GM12891 (cell line): ENCODE results near the gene EHMT2. TPM values are rescaled to one million over a fixed set of nuclear protein-coding genes. Genes with fewer than 3 reads are reported as not detected.

Experiments used
- DNase-seq: peaks from one replicate; pipeline ENCODE4 v3.0.0; 2011; ENCODE audit warnings: low spot score; ENCODE audit not compliant: insufficient read length
- FAIRE-seq: peaks from 2 replicates; lab custom pipeline; 2011; peaks lifted over from hg19 to GRCh38; lab: Jason Lieb, UNC
- PAX5 ChIP-seq: IDR thresholded peaks from 2 replicates; pipeline ENCODE4 v1.6.1; 2011; ENCODE audit warnings: low read length, moderate library complexity, mild to moderate bottlenecking; ENCODE audit not compliant: insufficient read depth, severe bottlenecking
- POLR2A ChIP-seq: IDR thresholded peaks from 2 replicates; pipeline ENCODE4 v1.6.1; 2011; ENCODE audit warnings: low read depth, low read length, control low read depth
- POLR2AphosphoS5 ChIP-seq: IDR thresholded peaks from 2 replicates; pipeline ENCODE4 v1.6.1; 2011; ENCODE audit warnings: low read depth, low read length, control low read depth
- POU2F2 ChIP-seq: IDR thresholded peaks from 2 replicates; pipeline ENCODE4 v1.6.1; 2011; ENCODE audit warnings: low read depth, mild to moderate bottlenecking, control low read depth, low read length, moderate library complexity
- SPI1 ChIP-seq: IDR thresholded peaks from 2 replicates; pipeline ENCODE4 v1.6.1; 2011; ENCODE audit warnings: low read depth, low read length, control low read depth
- TAF1 ChIP-seq: IDR thresholded peaks from 2 replicates; pipeline ENCODE4 v1.6.1; 2011; ENCODE audit warnings: low read depth, low read length, control low read depth
- polyA plus RNA-seq: library from polyadenylated mRNA; unstranded; fragments of >200 nt; gene quantifications from one replicate; pipeline ENCODE4 v1.2.1, GENCODE V29; 2012; ENCODE audit warnings: low read depth, missing spikeins, inconsistent platforms; ENCODE audit not compliant: missing spikeins

The EHMT2 gene
- 31.1 TPM for polyA plus RNA-seq

- DNase-seq (peak; percentile 88), FAIRE-seq (peak; percentile 85)
- TF ChIP-seq TAF1 (peak; percentile 76), PAX5 (no peak), POLR2AphosphoS5 (peak; percentile 49; the same call in 1 of the 2 replicates)
Measured at GRCh38 chr6:31897612-31898382, at the start of gene EHMT2. EHMT2 (minus strand) TSS chr6:31897698; CDS start chr6:31897677, 21 bp downstream.

- TF ChIP-seq TAF1 (no peak), PAX5 (no peak), POLR2AphosphoS5 (no peak), SPI1 (no peak), POU2F2 (no peak), POLR2A (no peak)
- no peak for DNase-seq
- no peak for FAIRE-seq
Measured at GRCh38 chr6:31947070-31947675, 49.7 kb upstream of the EHMT2 start.

DNA sequence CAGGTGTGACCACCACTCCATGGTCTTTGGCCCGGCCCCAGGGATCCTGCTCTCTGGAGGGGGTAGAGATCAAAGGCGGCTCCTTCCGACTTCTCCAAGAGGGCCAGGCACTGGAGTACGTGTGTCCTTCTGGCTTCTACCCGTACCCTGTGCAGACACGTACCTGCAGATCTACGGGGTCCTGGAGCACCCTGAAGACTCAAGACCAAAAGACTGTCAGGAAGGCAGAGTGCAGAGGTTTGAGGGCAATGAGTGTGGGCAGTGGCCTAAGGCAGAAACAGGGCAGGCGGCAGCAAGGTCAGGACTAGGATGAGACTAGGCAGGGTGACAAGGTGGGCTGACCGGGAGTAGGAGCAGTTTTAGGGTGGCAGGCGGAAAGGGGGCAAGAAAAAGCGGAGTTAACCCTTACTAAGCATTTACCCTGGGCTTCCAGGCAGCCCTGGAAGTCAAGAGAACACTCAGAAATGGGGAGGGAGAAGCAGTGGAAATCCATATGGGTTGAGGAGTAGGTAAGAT is 48.9 kb upstream of the EHMT2 start:
- FAIRE-seq (no peak), DNase-seq (no peak)
- TF ChIP-seq PAX5 (no peak), POU2F2 (no peak), TAF1 (no peak), SPI1 (no peak), POLR2AphosphoS5 (no peak), POLR2A (no peak)

DNA sequence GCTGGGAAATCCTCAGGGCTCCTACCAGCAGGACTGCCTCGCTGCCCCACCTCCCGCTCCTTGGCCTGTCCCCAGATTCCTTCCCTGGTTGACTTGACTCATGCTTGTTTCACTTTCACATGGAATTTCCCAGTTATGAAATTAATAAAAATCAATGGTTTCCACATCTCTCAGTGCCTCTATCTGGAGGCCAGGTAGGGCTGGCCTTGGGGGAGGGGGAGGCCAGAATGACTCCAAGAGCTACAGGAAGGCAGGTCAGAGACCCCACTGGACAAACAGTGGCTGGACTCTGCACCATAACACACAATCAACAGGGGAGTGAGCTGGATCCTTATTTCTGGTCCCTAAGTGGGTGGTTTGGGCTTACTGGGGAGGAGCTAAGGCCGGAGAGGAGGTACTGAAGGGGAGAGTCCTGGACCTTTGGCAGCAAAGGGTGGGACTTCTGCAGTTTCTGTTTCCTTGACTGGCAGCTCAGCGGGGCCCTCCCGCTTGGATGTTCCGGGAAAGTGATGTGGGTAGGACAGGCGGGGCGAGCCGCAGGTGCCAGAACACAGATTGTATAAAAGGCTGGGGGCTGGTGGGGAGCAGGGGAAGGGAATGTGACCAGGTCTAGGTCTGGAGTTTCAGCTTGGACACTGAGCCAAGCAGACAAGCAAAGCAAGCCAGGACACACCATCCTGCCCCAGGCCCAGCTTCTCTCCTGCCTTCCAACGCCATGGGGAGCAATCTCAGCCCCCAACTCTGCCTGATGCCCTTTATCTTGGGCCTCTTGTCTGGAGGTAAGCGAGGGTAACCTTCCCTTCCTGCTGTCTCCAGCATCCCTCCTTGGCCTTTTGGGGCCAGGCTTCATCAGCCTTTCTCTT is 48.2 kb upstream of the EHMT2 start, which contains the start of gene CFB:
TSS of gene CFB (plus strand) at position 589 of the 863 bp plus-strand sequence. CDS start at position 716, 127 bp downstream.
- DNase-seq = no peak
- no peak for TF ChIP-seq PAX5
- no peak for TF ChIP-seq POLR2AphosphoS5
- TF ChIP-seq POU2F2 = no peak
- no peak for TF ChIP-seq POLR2A
- no peak for TF ChIP-seq SPI1
- no peak for TF ChIP-seq TAF1
- FAIRE-seq = no peak

DNA sequence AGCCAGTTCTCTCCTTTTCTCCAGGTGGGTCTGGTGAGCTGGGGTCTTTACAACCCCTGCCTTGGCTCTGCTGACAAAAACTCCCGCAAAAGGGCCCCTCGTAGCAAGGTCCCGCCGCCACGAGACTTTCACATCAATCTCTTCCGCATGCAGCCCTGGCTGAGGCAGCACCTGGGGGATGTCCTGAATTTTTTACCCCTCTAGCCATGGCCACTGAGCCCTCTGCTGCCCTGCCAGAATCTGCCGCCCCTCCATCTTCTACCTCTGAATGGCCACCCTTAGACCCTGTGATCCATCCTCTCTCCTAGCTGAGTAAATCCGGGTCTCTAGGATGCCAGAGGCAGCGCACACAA is 47.6 kb upstream of the EHMT2 start:
- no peak for DNase-seq
- no peak for TF ChIP-seq POLR2AphosphoS5
- no peak for TF ChIP-seq SPI1
- TF ChIP-seq TAF1 = no peak
- no peak for TF ChIP-seq POU2F2
- no peak for TF ChIP-seq PAX5
- no peak for TF ChIP-seq POLR2A
- no peak for FAIRE-seq

DNA sequence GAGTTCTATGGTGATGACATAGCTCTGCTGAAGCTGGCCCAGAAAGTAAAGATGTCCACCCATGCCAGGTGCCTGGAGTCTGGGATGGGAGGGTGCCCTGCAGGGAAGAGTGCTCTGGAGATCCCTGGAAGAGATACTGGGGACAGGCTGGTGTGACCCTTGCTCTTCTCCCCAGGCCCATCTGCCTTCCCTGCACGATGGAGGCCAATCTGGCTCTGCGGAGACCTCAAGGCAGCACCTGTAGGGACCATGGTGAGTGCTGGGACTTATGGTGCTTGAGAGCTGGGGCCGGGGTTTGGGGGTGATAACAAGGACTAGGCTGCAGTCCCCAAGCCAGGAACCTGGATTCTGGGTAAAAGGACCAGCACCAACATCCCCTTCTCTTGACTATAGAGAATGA is 46.2 kb upstream of the EHMT2 start:
- TF ChIP-seq TAF1 = no peak
- no peak for TF ChIP-seq SPI1
- no peak for TF ChIP-seq PAX5
- no peak for TF ChIP-seq POLR2A
- no peak for TF ChIP-seq POU2F2
- TF ChIP-seq POLR2AphosphoS5 = no peak
- DNase-seq (no peak), FAIRE-seq (no peak)

GRCh38 chr6:31940256-31940664 is 42.8 kb upstream of the EHMT2 start:
- no peak for DNase-seq
- no peak for FAIRE-seq
- TF ChIP-seq TAF1 = no peak
- TF ChIP-seq POLR2A = no peak
- no peak for TF ChIP-seq POLR2AphosphoS5
- no peak for TF ChIP-seq PAX5
- no peak for TF ChIP-seq SPI1
- TF ChIP-seq POU2F2 = no peak

DNA sequence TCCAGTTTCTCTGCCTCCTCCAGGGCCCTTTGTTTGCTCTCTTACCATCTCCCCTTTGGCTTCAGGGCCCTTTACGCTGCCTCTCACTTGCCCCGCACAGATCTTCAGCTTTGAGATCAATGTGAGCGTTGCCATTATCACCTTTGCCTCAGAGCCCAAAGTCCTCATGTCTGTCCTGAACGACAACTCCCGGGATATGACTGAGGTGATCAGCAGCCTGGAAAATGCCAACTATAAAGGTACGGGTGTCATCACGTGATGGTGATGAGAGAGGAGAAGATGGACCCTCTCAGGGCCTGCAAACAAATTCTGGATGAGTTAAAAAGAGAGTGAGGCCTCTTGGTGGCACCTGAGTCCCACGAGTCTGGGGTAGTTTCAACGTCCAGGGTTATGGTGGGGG is 38.3 kb upstream of the EHMT2 start:
- no peak for FAIRE-seq
- DNase-seq = no peak
- TF ChIP-seq POLR2AphosphoS5 (no peak), SPI1 (no peak), POLR2A (no peak), TAF1 (no peak), POU2F2 (no peak), PAX5 (no peak)

- TF ChIP-seq POLR2A (no peak), SPI1 (no peak), POU2F2 (no peak), PAX5 (no peak)
- DNase-seq = no peak
- FAIRE-seq = no peak
Measured at GRCh38 chr6:31935021-31935420, 37.5 kb upstream of the EHMT2 start.
